Measurements from ENCODE around the gene WWC2. TPM values are rescaled to one million over a fixed set of nuclear protein-coding genes. Genes with fewer than 3 reads are reported as not detected.

WWC2 gene
- total RNA-seq, 1 experiment from 2014 or later: 39.0 TPM

DNA sequence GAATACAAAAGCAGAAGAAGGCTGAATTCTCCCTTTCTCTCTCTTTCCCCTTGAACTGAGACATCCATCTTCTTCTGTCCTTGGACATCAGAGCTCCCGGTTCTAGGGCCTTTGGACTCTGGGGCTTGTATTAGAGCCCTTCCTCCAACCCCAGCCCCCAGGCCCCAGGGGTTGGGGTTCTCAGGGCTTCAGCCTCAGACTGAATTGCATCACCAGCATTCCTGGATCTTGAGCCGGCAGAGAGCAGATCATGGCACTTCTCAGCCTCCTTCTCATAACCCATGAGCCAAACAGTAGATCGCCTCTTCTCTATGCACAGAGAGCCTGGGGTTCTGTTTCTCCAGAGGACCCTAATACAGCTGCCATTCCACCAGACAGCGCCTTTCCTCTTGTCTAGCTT, 248.5 kb downstream of the WWC2 start:
- intact Hi-C loops (cut with micrococcal nuclease; ENCODE audit: unreplicated experiment): no loop called here
- no peaks in the 10 kb centered on the region for H3K27me3 Mint-ChIP-seq (ENCODE audit: unreplicated experiment)
- CTCF ChIA-PET: no interaction called here
- no TSS peak for BruUV-seq (replicated peaks)
- H3K4me1 Mint-ChIP-seq (ENCODE audit: low read depth, unreplicated experiment): peaks cover 16% of the 10 kb centered on the region
- no peak overlapping the region for H3K27ac Mint-ChIP-seq (ENCODE audit: unreplicated experiment)
- no peak overlapping the region for H3K4me3 Mint-ChIP-seq (ENCODE audit: low read depth, unreplicated experiment)
- no peak for DNase-seq
- no peaks in the 10 kb centered on the region for H3K36me3 Mint-ChIP-seq (ENCODE audit: insufficient read depth, unreplicated experiment)
- H3K9me3 Mint-ChIP-seq (ENCODE audit: low read depth, unreplicated experiment): peaks cover 7% of the 10 kb centered on the region
- TF ChIP-seq, protein P1, sequence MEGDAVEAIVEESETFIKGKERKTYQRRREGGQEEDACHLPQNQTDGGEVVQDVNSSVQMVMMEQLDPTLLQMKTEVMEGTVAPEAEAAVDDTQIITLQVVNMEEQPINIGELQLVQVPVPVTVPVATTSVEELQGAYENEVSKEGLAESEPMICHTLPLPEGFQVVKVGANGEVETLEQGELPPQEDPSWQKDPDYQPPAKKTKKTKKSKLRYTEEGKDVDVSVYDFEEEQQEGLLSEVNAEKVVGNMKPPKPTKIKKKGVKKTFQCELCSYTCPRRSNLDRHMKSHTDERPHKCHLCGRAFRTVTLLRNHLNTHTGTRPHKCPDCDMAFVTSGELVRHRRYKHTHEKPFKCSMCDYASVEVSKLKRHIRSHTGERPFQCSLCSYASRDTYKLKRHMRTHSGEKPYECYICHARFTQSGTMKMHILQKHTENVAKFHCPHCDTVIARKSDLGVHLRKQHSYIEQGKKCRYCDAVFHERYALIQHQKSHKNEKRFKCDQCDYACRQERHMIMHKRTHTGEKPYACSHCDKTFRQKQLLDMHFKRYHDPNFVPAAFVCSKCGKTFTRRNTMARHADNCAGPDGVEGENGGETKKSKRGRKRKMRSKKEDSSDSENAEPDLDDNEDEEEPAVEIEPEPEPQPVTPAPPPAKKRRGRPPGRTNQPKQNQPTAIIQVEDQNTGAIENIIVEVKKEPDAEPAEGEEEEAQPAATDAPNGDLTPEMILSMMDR (IDR thresholded peaks at IDR 0.05; ENCODE audit: unreplicated experiment): no peak

DNA sequence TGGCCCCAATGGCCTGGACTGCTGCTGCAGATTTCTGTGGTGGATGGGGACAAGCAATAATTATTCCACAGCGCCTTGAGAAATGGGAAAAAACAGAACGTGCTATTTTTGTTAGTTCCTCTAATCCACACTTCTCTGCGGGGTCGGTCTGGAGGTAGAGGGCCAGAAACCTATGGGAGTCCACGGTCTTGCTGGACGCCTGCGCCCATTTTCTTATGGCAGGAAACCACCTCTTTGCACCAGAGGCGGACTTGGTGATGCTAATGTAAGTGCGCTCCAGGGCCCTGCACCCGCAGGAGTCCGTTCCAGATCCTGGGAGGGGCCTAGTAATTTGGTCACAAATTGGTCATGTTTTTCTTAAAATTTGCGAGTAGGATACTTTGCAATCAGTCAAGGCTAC, 249.1 kb downstream of the WWC2 start:
- CTCF ChIA-PET: no interaction called here
- BruUV-seq (replicated peaks): no TSS peak
- Mint-ChIP-seq H3K4me3 (ENCODE audit: low read depth, unreplicated experiment) (no peak overlapping the region), H3K27ac (ENCODE audit: unreplicated experiment) (no peak overlapping the region), H3K36me3 (ENCODE audit: insufficient read depth, unreplicated experiment) (no peaks in the 10 kb centered on the region), H3K9me3 (ENCODE audit: low read depth, unreplicated experiment) (peaks cover 7% of the 10 kb centered on the region), H3K27me3 (ENCODE audit: unreplicated experiment) (no peaks in the 10 kb centered on the region), H3K4me1 (ENCODE audit: low read depth, unreplicated experiment) (peaks cover 16% of the 10 kb centered on the region)
- intact Hi-C loops (cut with micrococcal nuclease; ENCODE audit: unreplicated experiment): no loop called here
- DNase-seq: no peak
- TF ChIP-seq, protein P1 (IDR thresholded peaks at IDR 0.05; ENCODE audit: unreplicated experiment): no peak

DNA sequence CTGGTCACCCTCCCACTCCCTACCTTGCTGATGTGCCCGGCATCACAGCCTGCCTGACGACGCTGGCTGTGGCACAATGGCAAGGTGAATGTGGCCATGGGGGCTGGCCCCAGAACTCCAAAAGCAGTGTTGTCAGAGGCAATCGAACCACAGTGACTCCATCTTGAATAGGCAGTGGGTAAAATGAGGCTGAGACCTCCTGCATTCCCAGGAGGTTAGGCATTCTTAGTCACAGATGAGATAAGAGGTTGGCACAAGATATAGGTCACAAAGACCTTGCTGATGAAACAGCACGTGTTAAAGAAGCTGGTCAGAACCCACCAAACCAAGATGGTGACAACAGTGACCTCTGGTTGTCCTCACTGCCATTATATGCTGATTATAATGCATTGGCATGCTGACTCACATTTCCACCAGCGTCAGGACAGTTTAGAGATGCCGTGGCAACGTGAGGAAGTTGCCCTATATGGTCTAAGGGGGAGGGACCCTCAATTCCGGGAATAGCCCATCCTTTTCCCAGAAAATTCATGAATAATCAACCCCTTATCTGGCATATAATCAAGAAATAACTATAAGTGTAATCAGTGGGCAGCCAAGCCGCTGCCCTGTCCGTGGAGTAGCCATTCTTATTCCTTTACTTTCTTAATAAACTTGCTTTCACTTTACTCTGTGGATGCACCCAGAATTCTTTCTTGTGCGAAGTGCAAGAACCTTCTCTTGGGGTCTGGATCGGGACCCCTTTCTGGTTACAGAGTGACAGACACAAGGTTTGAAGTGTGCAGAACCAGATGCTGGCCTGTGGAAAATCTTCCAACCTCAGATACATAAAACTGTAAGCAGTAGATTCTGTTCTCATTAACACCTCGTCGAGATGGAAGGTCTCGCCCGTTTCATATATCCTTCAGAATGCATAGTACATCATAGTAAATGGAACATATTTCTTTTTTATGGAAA, 249.9 kb downstream of the WWC2 start:
- peaks cover 18% of the 10 kb centered on the region for H3K4me1 Mint-ChIP-seq (ENCODE audit: low read depth, unreplicated experiment)
- DNase-seq: peak; percentile 55
- TF ChIP-seq, protein P1 (IDR thresholded peaks at IDR 0.05; ENCODE audit: unreplicated experiment): no peak
- H3K4me3 Mint-ChIP-seq (ENCODE audit: low read depth, unreplicated experiment): no peak overlapping the region
- no peaks in the 10 kb centered on the region for H3K36me3 Mint-ChIP-seq (ENCODE audit: insufficient read depth, unreplicated experiment)
- peaks cover 7% of the 10 kb centered on the region for H3K9me3 Mint-ChIP-seq (ENCODE audit: low read depth, unreplicated experiment)
- no TSS peak for BruUV-seq (replicated peaks)
- H3K27me3 Mint-ChIP-seq (ENCODE audit: unreplicated experiment): no peaks in the 10 kb centered on the region
- intact Hi-C loops (cut with micrococcal nuclease; ENCODE audit: unreplicated experiment): no loop called here
- CTCF ChIA-PET: no interaction called here
- H3K27ac Mint-ChIP-seq (ENCODE audit: unreplicated experiment): no peak overlapping the region

DNA sequence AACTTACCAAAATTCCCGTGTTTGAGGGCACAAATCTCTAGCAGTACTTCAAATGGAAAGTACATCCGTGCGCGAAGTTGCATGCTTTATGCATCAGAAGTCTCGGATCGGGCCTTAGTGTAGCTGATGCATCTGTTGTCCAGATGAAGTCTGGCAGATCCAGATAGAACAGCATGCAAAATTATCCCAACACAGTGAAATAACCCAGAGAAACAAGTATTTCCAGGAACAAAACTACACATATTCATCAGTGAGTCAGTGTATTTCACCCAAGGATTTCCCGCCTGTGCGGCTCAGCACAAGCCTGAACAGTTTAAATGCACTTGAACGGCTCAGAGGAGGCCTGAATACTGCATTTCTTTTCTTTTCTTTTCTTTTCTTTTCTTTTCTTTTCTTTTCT, 250.6 kb downstream of the WWC2 start:
- TF ChIP-seq, protein P1 (IDR thresholded peaks at IDR 0.05; ENCODE audit: unreplicated experiment): no peak
- no peak overlapping the region for H3K27ac Mint-ChIP-seq (ENCODE audit: unreplicated experiment)
- H3K27me3 Mint-ChIP-seq (ENCODE audit: unreplicated experiment): no peaks in the 10 kb centered on the region
- peaks cover 25% of the 10 kb centered on the region for H3K4me1 Mint-ChIP-seq (ENCODE audit: low read depth, unreplicated experiment)
- no peak overlapping the region for H3K4me3 Mint-ChIP-seq (ENCODE audit: low read depth, unreplicated experiment)
- BruUV-seq (replicated peaks): TSS peak; percentile 73
- intact Hi-C loops (cut with micrococcal nuclease; ENCODE audit: unreplicated experiment): no loop called here
- DNase-seq: no peak
- H3K9me3 Mint-ChIP-seq (ENCODE audit: low read depth, unreplicated experiment): peaks cover 7% of the 10 kb centered on the region
- H3K36me3 Mint-ChIP-seq (ENCODE audit: insufficient read depth, unreplicated experiment): no peaks in the 10 kb centered on the region
- CTCF ChIA-PET: no interaction called here
